Measurements from ENCODE around the gene IFT81. TPM values are rescaled to one million over a fixed set of nuclear protein-coding genes. Genes with fewer than 3 reads are reported as not detected.
A peak's percentile ranks its signal among the peaks of the same experiment; 100 is the strongest.

Gene IFT81
- total and polyA plus RNA-seq, 2 of the 13 experiments (the other 11 are each of a cell fraction or from before 2014, with no cell fraction given) = 4.2 to 13.0 TPM

DNA sequence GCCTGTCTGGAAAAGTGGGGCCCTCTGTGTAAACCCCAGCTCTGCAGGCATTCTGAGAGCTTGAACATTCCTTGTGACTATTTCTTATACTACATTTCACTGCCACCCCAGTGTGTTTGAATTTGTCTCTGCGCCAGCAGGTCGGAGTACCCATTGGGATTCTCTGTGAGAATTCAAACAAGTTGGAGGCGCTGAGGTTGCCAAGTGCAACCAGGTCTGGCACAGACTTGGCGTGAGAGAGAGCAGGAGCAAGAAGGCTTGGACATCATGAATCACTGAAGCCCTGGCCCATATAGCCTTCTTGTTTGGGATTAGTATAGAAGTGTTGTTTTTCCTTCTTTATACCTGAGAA is 123.9 kb downstream of the IFT81 start (continued):
- TF ChIP-seq STAT6 (CRISPR knock-in tag; IDR thresholded peaks at IDR 0.05; ENCODE audit: borderline replicate concordance) (0 out of 2 replicates have a peak, but pooled peaks have one; percentile 53), AKNA (CRISPR knock-in tag; IDR thresholded peaks at IDR 0.05; ENCODE audit: borderline replicate concordance) (no peak), SALL1 (CRISPR knock-in tag; IDR thresholded peaks at IDR 0.05) (no peak), KIAA2018 (CRISPR knock-in tag; IDR thresholded peaks at IDR 0.05; ENCODE audit: borderline replicate concordance) (no peak), SALL2 (CRISPR knock-in tag; IDR thresholded peaks at IDR 0.05) (no peak)

All from HepG2 (cell line).